ENCODE data around the gene SLC47A2.

Gene SLC47A2

GRCh38 chr17:19741832-19742457 lies 25.6 kb upstream of the SLC47A2 start:
- Mint-ChIP-seq H3K9me3 (no peaks in the 10 kb centered on the region), H3K36me3 (ENCODE audit: low read depth) (no peaks in the 10 kb centered on the region), H3K4me3 (no peak overlapping the region), H3K4me1 (ENCODE audit: low read depth) (no peaks in the 10 kb centered on the region), H3K27ac (no peak overlapping the region), H3K27me3 (ENCODE audit: low read depth) (no peaks in the 10 kb centered on the region)

DNA sequence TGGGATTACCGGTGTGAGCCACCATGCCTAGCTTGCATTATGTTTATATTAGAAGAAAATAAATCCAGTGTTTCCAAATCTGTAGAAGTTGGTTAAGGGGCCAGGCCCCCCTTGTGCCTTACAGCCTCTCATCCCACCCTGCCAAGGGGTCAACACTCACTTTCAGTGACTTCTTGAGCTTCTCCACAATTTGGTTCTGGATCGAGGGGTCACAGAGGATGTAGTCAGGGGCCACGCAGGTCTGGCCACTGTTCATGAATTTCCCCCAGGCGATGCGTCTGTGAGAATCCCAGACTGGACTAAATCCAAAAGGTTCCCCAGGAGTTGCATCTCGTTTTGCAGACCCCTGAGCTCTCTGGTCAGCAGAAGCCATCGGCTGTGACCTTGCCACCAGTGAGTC lies 24.5 kb upstream of the SLC47A2 start:
- no peaks in the 10 kb centered on the region for H3K4me1 Mint-ChIP-seq (ENCODE audit: low read depth)
- H3K36me3 Mint-ChIP-seq (ENCODE audit: low read depth), result no peaks in the 10 kb centered on the region
- H3K9me3 Mint-ChIP-seq, result no peaks in the 10 kb centered on the region
- H3K27ac Mint-ChIP-seq, result no peak overlapping the region
- no peaks in the 10 kb centered on the region for H3K27me3 Mint-ChIP-seq (ENCODE audit: low read depth)
- no peak overlapping the region for H3K4me3 Mint-ChIP-seq

GRCh38 chr17:19739241-19740201 lies 23.1 kb upstream of the SLC47A2 start:
- no peaks in the 10 kb centered on the region for H3K4me1 Mint-ChIP-seq (ENCODE audit: low read depth)
- no peaks in the 10 kb centered on the region for H3K27me3 Mint-ChIP-seq (ENCODE audit: low read depth)
- no peaks in the 10 kb centered on the region for H3K36me3 Mint-ChIP-seq (ENCODE audit: low read depth)
- no peak overlapping the region for H3K27ac Mint-ChIP-seq
- no peaks in the 10 kb centered on the region for H3K9me3 Mint-ChIP-seq
- no peak overlapping the region for H3K4me3 Mint-ChIP-seq

DNA sequence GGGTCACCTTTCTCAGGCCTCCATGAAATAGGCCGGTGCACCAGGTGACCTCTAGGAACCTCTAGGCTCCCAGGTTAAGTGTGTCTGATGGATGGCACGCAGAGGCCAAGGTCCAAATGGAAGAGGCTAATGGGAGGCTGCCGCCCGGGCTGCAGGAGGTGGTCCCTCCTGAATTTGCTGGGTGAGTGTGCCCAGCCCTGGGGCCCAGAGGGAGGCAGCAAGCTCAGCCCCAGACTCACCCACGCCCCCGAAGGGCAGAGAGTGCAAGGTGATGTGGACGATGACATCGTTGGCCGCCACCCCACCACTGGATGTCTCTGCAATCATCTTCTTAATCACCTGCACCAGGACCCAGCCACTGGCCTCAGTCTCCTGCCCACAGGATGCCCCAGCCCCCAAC lies 22.4 kb upstream of the SLC47A2 start:
- no peaks in the 10 kb centered on the region for H3K4me1 Mint-ChIP-seq (ENCODE audit: low read depth)
- H3K4me3 Mint-ChIP-seq, result no peak overlapping the region
- no peaks in the 10 kb centered on the region for H3K36me3 Mint-ChIP-seq (ENCODE audit: low read depth)
- no peaks in the 10 kb centered on the region for H3K9me3 Mint-ChIP-seq
- no peaks in the 10 kb centered on the region for H3K27me3 Mint-ChIP-seq (ENCODE audit: low read depth)
- no peak overlapping the region for H3K27ac Mint-ChIP-seq

DNA sequence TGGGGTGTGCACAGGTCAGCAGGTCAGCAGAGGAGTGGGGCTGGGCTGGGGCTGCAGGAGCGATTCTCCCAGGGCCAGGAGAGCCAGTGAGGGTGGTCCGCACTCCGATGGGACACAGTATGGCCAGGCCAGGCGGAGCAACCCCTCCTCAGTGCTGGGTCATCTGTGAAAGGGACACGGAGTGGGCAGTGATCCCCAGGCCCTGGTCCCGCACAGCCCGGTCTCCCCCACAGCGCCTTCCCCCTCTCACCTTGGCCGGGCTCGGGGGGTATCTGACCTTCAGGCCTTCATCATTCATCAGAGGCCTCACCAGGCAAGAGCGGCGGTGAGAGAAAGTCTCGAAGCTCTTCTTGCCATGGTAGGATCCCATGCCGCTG lies 21.7 kb upstream of the SLC47A2 start:
- Mint-ChIP-seq H3K27me3 (ENCODE audit: low read depth) (no peaks in the 10 kb centered on the region), H3K27ac (no peak overlapping the region)

GRCh38 chr17:19737305-19738072 lies 21.1 kb upstream of the SLC47A2 start:
- no peaks in the 10 kb centered on the region for H3K9me3 Mint-ChIP-seq
- no peak overlapping the region for H3K27ac Mint-ChIP-seq
- no peaks in the 10 kb centered on the region for H3K27me3 Mint-ChIP-seq (ENCODE audit: low read depth)
- H3K4me3 Mint-ChIP-seq, result no peak overlapping the region
- no peaks in the 10 kb centered on the region for H3K4me1 Mint-ChIP-seq (ENCODE audit: low read depth)
- no peaks in the 10 kb centered on the region for H3K36me3 Mint-ChIP-seq (ENCODE audit: low read depth)

More for the DNA sequence above, 21.7 kb upstream of the SLC47A2 start:
- H3K36me3 Mint-ChIP-seq (ENCODE audit: low read depth), result no peaks in the 10 kb centered on the region
- no peaks in the 10 kb centered on the region for H3K9me3 Mint-ChIP-seq
- no peak overlapping the region for H3K4me3 Mint-ChIP-seq
- H3K4me1 Mint-ChIP-seq (ENCODE audit: low read depth), result no peaks in the 10 kb centered on the region

GRCh38 chr17:19736071-19736470 lies 19.7 kb upstream of the SLC47A2 start:
- H3K9me3 Mint-ChIP-seq, result no peaks in the 10 kb centered on the region
- no peak overlapping the region for H3K4me3 Mint-ChIP-seq
- no peaks in the 10 kb centered on the region for H3K36me3 Mint-ChIP-seq (ENCODE audit: low read depth)
- no peak overlapping the region for H3K27ac Mint-ChIP-seq
- no peaks in the 10 kb centered on the region for H3K4me1 Mint-ChIP-seq (ENCODE audit: low read depth)
- H3K27me3 Mint-ChIP-seq (ENCODE audit: low read depth), result no peaks in the 10 kb centered on the region

- Mint-ChIP-seq H3K36me3 (ENCODE audit: low read depth) (no peaks in the 10 kb centered on the region), H3K27ac (no peak overlapping the region), H3K27me3 (ENCODE audit: low read depth) (no peaks in the 10 kb centered on the region), H3K9me3 (no peaks in the 10 kb centered on the region), H3K4me3 (no peak overlapping the region), H3K4me1 (ENCODE audit: low read depth) (no peaks in the 10 kb centered on the region)
Measured at GRCh38 chr17:19733953-19734526, 17.7 kb upstream of the SLC47A2 start.

DNA sequence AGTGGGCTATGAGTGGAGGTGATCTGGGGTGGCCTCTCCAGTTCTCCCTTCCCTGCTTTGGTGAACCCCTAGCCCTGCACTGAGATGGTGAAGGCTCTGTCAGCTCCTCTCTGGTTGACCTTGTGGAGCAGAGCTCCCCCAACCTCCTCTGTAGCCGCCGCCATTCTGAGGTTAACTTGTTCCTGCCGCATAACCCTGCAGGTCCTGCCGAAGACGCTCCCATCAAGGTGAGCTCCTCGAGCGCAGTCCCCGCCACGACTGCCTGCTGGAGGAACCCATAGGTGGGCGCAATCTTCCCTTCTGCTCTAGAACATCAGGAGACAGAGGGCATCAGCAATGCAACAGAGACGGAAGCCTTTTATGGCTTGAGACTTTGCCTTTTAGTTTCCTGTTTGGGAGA lies 15.2 kb upstream of the SLC47A2 start:
- no peaks in the 10 kb centered on the region for H3K27me3 Mint-ChIP-seq (ENCODE audit: low read depth)
- H3K36me3 Mint-ChIP-seq (ENCODE audit: low read depth), result no peaks in the 10 kb centered on the region
- H3K4me3 Mint-ChIP-seq, result no peak overlapping the region
- no peaks in the 10 kb centered on the region for H3K9me3 Mint-ChIP-seq
- no peaks in the 10 kb centered on the region for H3K4me1 Mint-ChIP-seq (ENCODE audit: low read depth)
- H3K27ac Mint-ChIP-seq, result no peak overlapping the region

- Mint-ChIP-seq H3K4me3 (no peak overlapping the region), H3K9me3 (no peaks in the 10 kb centered on the region), H3K27ac (no peak overlapping the region), H3K4me1 (ENCODE audit: low read depth) (no peaks in the 10 kb centered on the region), H3K27me3 (ENCODE audit: low read depth) (no peaks in the 10 kb centered on the region), H3K36me3 (ENCODE audit: low read depth) (no peaks in the 10 kb centered on the region)
Measured at GRCh38 chr17:19730843-19731242, 14.5 kb upstream of the SLC47A2 start.

- no peaks in the 10 kb centered on the region for H3K9me3 Mint-ChIP-seq
- no peak overlapping the region for H3K4me3 Mint-ChIP-seq
- peaks cover 9% of the 10 kb centered on the region for H3K27me3 Mint-ChIP-seq (ENCODE audit: low read depth)
- peaks cover 5% of the 10 kb centered on the region for H3K4me1 Mint-ChIP-seq (ENCODE audit: low read depth)
- H3K27ac Mint-ChIP-seq, result no peak overlapping the region
- H3K36me3 Mint-ChIP-seq (ENCODE audit: low read depth), result no peaks in the 10 kb centered on the region
Measured at GRCh38 chr17:19729900-19730299, 13.5 kb upstream of the SLC47A2 start.

DNA sequence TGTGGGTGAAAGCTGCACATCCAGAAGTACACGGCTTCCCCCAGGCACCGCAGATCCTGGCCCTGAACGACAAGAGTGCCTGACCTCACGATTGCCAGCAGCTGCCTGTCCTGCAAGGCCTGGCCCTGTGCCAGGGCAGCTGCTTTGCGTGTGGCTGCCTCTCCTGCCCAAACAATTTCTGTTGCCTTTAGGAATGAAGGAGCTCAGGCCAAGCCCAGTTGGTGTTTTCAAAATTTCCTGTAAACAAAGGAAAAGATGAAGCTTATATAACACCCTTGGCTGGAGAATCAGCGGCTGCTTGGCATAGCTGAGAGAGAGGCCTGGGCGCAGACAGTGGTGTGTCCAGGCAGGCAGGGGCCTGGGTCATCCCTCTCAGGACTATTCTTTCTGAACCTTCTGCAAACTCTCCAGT lies 11.7 kb upstream of the SLC47A2 start:
- Mint-ChIP-seq H3K4me1 (ENCODE audit: low read depth) (peaks cover 6% of the 10 kb centered on the region), H3K9me3 (no peaks in the 10 kb centered on the region), H3K4me3 (no peak overlapping the region), H3K27ac (no peak overlapping the region), H3K27me3 (ENCODE audit: low read depth) (peaks cover 12% of the 10 kb centered on the region), H3K36me3 (ENCODE audit: low read depth) (no peaks in the 10 kb centered on the region)

DNA sequence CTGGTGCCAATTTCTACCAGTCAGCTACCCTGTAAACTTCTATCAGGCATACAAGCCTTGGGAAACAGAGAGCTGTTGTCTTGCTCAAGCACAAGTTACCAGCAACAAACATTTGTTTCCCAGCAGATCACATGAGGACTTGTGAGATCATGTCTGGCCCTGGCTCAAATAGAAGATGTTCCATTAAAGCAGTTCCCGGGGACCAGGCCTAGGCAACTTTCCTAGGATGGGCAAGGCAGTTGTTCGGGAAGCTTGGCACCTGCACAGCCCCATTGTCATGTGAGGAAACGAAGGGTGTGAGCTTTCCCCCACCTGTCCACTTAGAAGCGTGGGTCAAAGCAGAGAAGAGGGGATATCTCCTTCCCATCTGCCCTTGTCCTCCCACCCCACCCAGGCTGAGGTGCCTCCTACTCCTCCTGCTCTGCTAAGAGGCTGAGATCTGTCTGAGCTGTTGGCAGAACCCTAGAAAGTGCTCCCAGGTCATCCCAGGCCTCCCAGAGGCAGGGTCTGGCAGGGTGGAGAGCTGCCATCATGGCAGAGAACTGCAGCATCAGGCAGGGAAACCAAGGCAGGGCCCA lies 11.2 kb upstream of the SLC47A2 start:
- no peaks in the 10 kb centered on the region for H3K36me3 Mint-ChIP-seq (ENCODE audit: low read depth)
- peaks cover 6% of the 10 kb centered on the region for H3K4me1 Mint-ChIP-seq (ENCODE audit: low read depth)
- H3K4me3 Mint-ChIP-seq, result no peak overlapping the region
- no peaks in the 10 kb centered on the region for H3K9me3 Mint-ChIP-seq
- peaks cover 12% of the 10 kb centered on the region for H3K27me3 Mint-ChIP-seq (ENCODE audit: low read depth)
- H3K27ac Mint-ChIP-seq, result no peak overlapping the region
